Lower leg skin (tissue), 3 donors: ENCODE results near the gene KLHDC8B.
"Not testable (repeated sequence)": the region's sequence is repeated elsewhere in the genome, so short reads cannot be mapped to it uniquely, and the experiment has no call there.

ENCODE experiments used
- POLR2A ChIP-seq, 2 donors: fragments of 450-650 bp; IDR thresholded peaks; one replicate each; pipeline ENCODE4 v1.6.1; 2016 to 2017; ENCODE audit warnings: antibody characterized with exemption in 2 of 2, mild to moderate bottlenecking in 1 of 2, moderate library complexity in 1 of 2
- TF ChIP-seq, protein P1 (sequence below), 3 donors: fragments of 450-650 bp; IDR thresholded peaks; one replicate each; pipeline ENCODE4 v1.5.1; 2016; ENCODE audit warnings: antibody characterized with exemption in 3 of 3, mild to moderate bottlenecking in 3 of 3, moderate library complexity in 2 of 3

DNA sequence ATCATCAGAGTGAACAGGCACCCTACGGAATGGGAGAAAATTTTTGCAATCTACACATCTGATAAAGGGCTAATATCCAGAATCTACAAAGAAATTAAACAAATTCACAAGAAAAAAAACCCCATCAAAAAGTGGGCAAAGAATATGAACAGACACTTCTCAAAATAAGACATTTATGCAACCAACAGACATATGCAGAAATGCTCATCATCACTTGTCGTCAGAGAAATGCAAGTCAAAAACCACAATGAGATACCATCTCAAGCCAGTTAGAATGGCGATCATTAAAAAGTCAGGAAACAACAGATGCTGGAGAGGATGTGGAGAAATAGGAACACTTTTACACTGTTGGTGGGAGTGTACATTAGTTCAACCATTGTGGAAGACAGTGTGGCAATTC lies 45.3 kb downstream of the KLHDC8B start:
- not testable (repeated sequence) for TF ChIP-seq POLR2A (IDR thresholded peaks at IDR 0.05)
- TF ChIP-seq, protein P1, sequence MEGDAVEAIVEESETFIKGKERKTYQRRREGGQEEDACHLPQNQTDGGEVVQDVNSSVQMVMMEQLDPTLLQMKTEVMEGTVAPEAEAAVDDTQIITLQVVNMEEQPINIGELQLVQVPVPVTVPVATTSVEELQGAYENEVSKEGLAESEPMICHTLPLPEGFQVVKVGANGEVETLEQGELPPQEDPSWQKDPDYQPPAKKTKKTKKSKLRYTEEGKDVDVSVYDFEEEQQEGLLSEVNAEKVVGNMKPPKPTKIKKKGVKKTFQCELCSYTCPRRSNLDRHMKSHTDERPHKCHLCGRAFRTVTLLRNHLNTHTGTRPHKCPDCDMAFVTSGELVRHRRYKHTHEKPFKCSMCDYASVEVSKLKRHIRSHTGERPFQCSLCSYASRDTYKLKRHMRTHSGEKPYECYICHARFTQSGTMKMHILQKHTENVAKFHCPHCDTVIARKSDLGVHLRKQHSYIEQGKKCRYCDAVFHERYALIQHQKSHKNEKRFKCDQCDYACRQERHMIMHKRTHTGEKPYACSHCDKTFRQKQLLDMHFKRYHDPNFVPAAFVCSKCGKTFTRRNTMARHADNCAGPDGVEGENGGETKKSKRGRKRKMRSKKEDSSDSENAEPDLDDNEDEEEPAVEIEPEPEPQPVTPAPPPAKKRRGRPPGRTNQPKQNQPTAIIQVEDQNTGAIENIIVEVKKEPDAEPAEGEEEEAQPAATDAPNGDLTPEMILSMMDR (IDR thresholded peaks at IDR 0.05), result not testable (repeated sequence)
